Smooth muscle cell (in vitro differentiated cells): ENCODE results near the gene OSBPL10. TPM values are rescaled to one million over a fixed set of nuclear protein-coding genes. Genes with fewer than 3 reads are reported as not detected.

Experiments
- DNase-seq: peaks from one replicate; lab custom pipeline; 2025; ENCODE audit not compliant: unreplicated experiment; lab: John Stamatoyannopoulos, UW
- H2AFZ ChIP-seq: fragments of 200-600 bp; sonication (generic); 2 replicates; pipeline ENCODE4 v1.6.0; 2016; ENCODE audit warnings: antibody characterized with exemption, low read depth, mild to moderate bottlenecking
- H3F3A ChIP-seq: fragments of 200-600 bp; sonication (generic); 2 replicates; pipeline ENCODE4 v1.6.0; 2017; ENCODE audit warnings: antibody characterized with exemption, low read depth
- H3K27ac ChIP-seq: fragments of 200-600 bp; sonication (generic); 2 replicates; pipeline ENCODE4 v1.5.1; 2016; ENCODE audit warnings: low read depth, mild to moderate bottlenecking
- H3K27me3 ChIP-seq: fragments of 200-600 bp; sonication (generic); 2 replicates; pipeline ENCODE4 v1.6.1; 2016; ENCODE audit warnings: low read depth, mild to moderate bottlenecking
- H3K36me3 ChIP-seq: fragments of 200-600 bp; sonication (generic); 2 replicates; pipeline ENCODE4 v1.5.1; 2016; ENCODE audit warnings: low read depth
- H3K4me1 ChIP-seq: fragments of 200-600 bp; sonication (generic); 2 replicates; pipeline ENCODE4 v1.5.1; 2016; ENCODE audit warnings: low read depth
- H3K4me2 ChIP-seq: fragments of 200-600 bp; sonication (generic); 2 replicates; pipeline ENCODE4 v1.6.0; 2016; ENCODE audit warnings: mild to moderate bottlenecking
- H3K4me3 ChIP-seq: fragments of 200-600 bp; sonication (generic); 2 replicates; pipeline ENCODE4 v1.5.1; 2016; ENCODE audit warnings: mild to moderate bottlenecking
- H3K79me2 ChIP-seq: fragments of 200-600 bp; sonication (generic); 2 replicates; pipeline ENCODE4 v1.6.0; 2016; ENCODE audit warnings: low read depth, mild to moderate bottlenecking
- H3K9ac ChIP-seq: fragments of 200-600 bp; sonication (generic); 2 replicates; pipeline ENCODE4 v1.6.0; 2016; ENCODE audit warnings: low read depth
- H3K9me3 ChIP-seq: fragments of 200-600 bp; sonication (generic); replicated peaks from 2 replicates; pipeline ENCODE4 v1.5.1; 2016; ENCODE audit warnings: low read depth
- H4K20me1 ChIP-seq: fragments of 200-600 bp; sonication (generic); 2 replicates; pipeline ENCODE4 v1.6.0; 2016; ENCODE audit warnings: low read depth
- CTCF ChIP-seq: fragments of 200-600 bp; sonication (generic); IDR thresholded peaks from 2 replicates; pipeline ENCODE4 v1.5.1; 2017; ENCODE audit warnings: borderline replicate concordance, mild to moderate bottlenecking, antibody characterized with exemption; ENCODE audit not compliant: insufficient read depth, poor library complexity, severe bottlenecking
- WGBS: methylation state at CpG from one replicate; pipeline ENCODE4 v1.1.7; 2016; ENCODE audit warnings: low lambda C conversion rate; 5-methylcytosine and 5-hydroxymethylcytosine counted together
- polyA plus RNA-seq: library from polyadenylated mRNA; unstranded; fragments of >200 nt; fragmentation: Nextera tagmentation; extraction: Ambion mirVana; gene quantifications from 2 replicates; pipeline ENCODE4 v1.2.1, GENCODE V29; 2016
- total RNA-seq: library from RNA; depleted of rRNA; stranded (reverse); fragments of >200 nt; gene quantifications from 2 replicates; pipeline ENCODE4 v1.2.3, GENCODE V29; 2014

Gene OSBPL10
- total and polyA plus RNA-seq, 2 experiments from 2014 or later = 48.9 to 91.5 TPM

GRCh38 chr3:31924610-31925270, 56.3 kb downstream of the OSBPL10 start:
- Histone ChIP-seq H3K27me3 (no peaks in the 10 kb centered on the region), H3K4me1 (peaks cover 5% of the 10 kb centered on the region), H3F3A (no peaks in the 10 kb centered on the region), H3K9me3 (no peaks in the 10 kb centered on the region), H3K27ac (no peak overlapping the region), H4K20me1 (peaks cover 59% of the 10 kb centered on the region), H3K79me2 (peaks cover 97% of the 10 kb centered on the region), H3K9ac (no peak overlapping the region), H3K36me3 (no peaks in the 10 kb centered on the region), H2AFZ (no peak overlapping the region), H3K4me3 (no peak overlapping the region), H3K4me2 (no peak overlapping the region)
- TF ChIP-seq CTCF = no peak
- no peak for DNase-seq
- WGBS = 92% methylated on average over 2 of the region's 2 CpGs

GRCh38 chr3:31922962-31923361, 58.1 kb downstream of the OSBPL10 start:
- WGBS = 83% methylated on average over 1 of the region's 1 CpG
- Histone ChIP-seq H3K79me2 (peaks cover 98% of the 10 kb centered on the region), H3K27ac (no peak overlapping the region)

GRCh38 chr3:31921837-31922236, 59.2 kb downstream of the OSBPL10 start:
- H3K27ac ChIP-seq = no peak overlapping the region
- no peaks in the 10 kb centered on the region for H3K27me3 ChIP-seq
- H3F3A ChIP-seq = no peaks in the 10 kb centered on the region
- no peak overlapping the region for H3K9ac ChIP-seq
- no peak for TF ChIP-seq CTCF
- peaks cover 68% of the 10 kb centered on the region for H4K20me1 ChIP-seq
- H3K4me3 ChIP-seq = no peak overlapping the region
- no peak overlapping the region for H2AFZ ChIP-seq
- DNase-seq = no peak
- H3K79me2 ChIP-seq = peaks cover 100% of the 10 kb centered on the region
- H3K4me1 ChIP-seq = peaks cover 19% of the 10 kb centered on the region
- H3K4me2 ChIP-seq = no peak overlapping the region
- 82% methylated on average over 4 of the region's 4 CpGs for WGBS
- H3K9me3 ChIP-seq = no peaks in the 10 kb centered on the region
- no peaks in the 10 kb centered on the region for H3K36me3 ChIP-seq

More at GRCh38 chr3:31922962-31923361, 58.1 kb downstream of the OSBPL10 start:
- no peaks in the 10 kb centered on the region for H3F3A ChIP-seq
- no peak overlapping the region for H3K4me3 ChIP-seq
- H3K9ac ChIP-seq = no peak overlapping the region
- no peak for TF ChIP-seq CTCF
- DNase-seq = no peak
- peaks cover 63% of the 10 kb centered on the region for H4K20me1 ChIP-seq
- H3K36me3 ChIP-seq = no peaks in the 10 kb centered on the region
- H3K27me3 ChIP-seq = no peaks in the 10 kb centered on the region
- H3K4me2 ChIP-seq = peak overlapping the region; percentile 17
- H3K9me3 ChIP-seq = no peaks in the 10 kb centered on the region
- H3K4me1 ChIP-seq = peaks cover 8% of the 10 kb centered on the region
- no peak overlapping the region for H2AFZ ChIP-seq

- Histone ChIP-seq H3F3A (no peaks in the 10 kb centered on the region), H2AFZ (no peak overlapping the region), H3K4me3 (no peak overlapping the region), H3K9me3 (no peaks in the 10 kb centered on the region), H3K27me3 (no peaks in the 10 kb centered on the region), H3K79me2 (peaks cover 100% of the 10 kb centered on the region), H3K4me1 (peaks cover 24% of the 10 kb centered on the region), H3K27ac (no peak overlapping the region), H3K9ac (no peak overlapping the region), H3K36me3 (no peaks in the 10 kb centered on the region), H3K4me2 (no peak overlapping the region), H4K20me1 (peaks cover 66% of the 10 kb centered on the region)
- WGBS = 85% methylated on average over 1 of the region's 1 CpG
- DNase-seq = no peak
- TF ChIP-seq CTCF = no peak
These were observed 60.8 kb downstream of the OSBPL10 start for GRCh38 chr3:31920310-31920709.
